HepG2 (cell line): ENCODE results near the gene SAMD9. TPM values are rescaled to one million over a fixed set of nuclear protein-coding genes. Genes with fewer than 3 reads are reported as not detected.
"Not testable (repeated sequence)": the region's sequence is repeated elsewhere in the genome, so short reads cannot be mapped to it uniquely, and the experiment has no call there.

Experiments
- ATAC-seq: fragments of 200-7000 bp; cut with Tn5 transposase; 3 replicates; pipeline ENCODE4 v1.9.1; 2020; ENCODE audit warnings: mild to moderate bottlenecking, moderate library complexity
- BruUV-seq: library from RNA; stranded (reverse); fragments of 400-500 nt; replicated peaks from 2 replicates; lab custom pipeline; 2021; lab: Mats Ljungman, UMichigan
- CTCF ChIA-PET: fragments of 300-600 bp; formaldehyde crosslinking; extraction: SDS; loops from one replicate; lab custom pipeline; 2021; ENCODE audit warnings: low total read pairs, inconsistent platforms, low intra/inter-chr PET ratio; lab: Yijun Ruan, JAX
- POLR2A ChIA-PET: fragments of 350-600 bp; sonication (Branson Sonifier 250); formaldehyde crosslinking; loops from one replicate; lab custom pipeline; 2020; ENCODE audit warnings: antibody characterized with exemption, inconsistent platforms; lab: Yijun Ruan, JAX
- DNase-seq: peaks from one replicate; pipeline ENCODE4 v3.0.0-alpha.2; 2015; ENCODE audit warnings: low spot score
- FAIRE-seq: peaks from 3 replicates; lab custom pipeline; 2011; peaks lifted over from hg19 to GRCh38; lab: Jason Lieb, UNC
- H2AFZ ChIP-seq: one replicate; pipeline ENCODE4 v1.6.1; 2011; ENCODE audit warnings: low read length, inconsistent platforms
- H3K27ac ChIP-seq: fragments of 300-600 bp; 3 replicates; pipeline ENCODE4 v1.8.0; 2011; ENCODE audit warnings: mixed run types, mild to moderate bottlenecking, mixed read lengths, low read length, inconsistent platforms; ENCODE audit not compliant: insufficient read depth; ENCODE audit errors: extremely low read length
- H3K27me3 ChIP-seq, 2 experiments: fragments of 200-600 bp in 1 of 2; 2 replicates in 1 of 2; 3 replicates in 1 of 2; pipeline versions ENCODE4 v1.6.0 to v1.8.0; 2011; ENCODE audit warnings: low read length in 2 of 2, mild to moderate bottlenecking in 2 of 2, moderate library complexity in 2 of 2, inconsistent platforms in 1 of 2; ENCODE audit not compliant: insufficient read depth in 2 of 2, control insufficient read depth in 1 of 2
- H3K36me3 ChIP-seq, 2 experiments: fragments of 200-600 bp in 1 of 2; replicated peaks in 1 of 2; 2 replicates in 1 of 2; 3 replicates in 1 of 2; pipeline versions ENCODE4 v1.5.1 to v1.8.0; 2011; ENCODE audit warnings: low read length in 2 of 2, inconsistent platforms in 1 of 2; ENCODE audit not compliant: insufficient read depth in 2 of 2, control insufficient read depth in 1 of 2
- H3K4me1 ChIP-seq: 2 replicates; pipeline ENCODE4 v1.5.1; 2012; ENCODE audit warnings: low read length, inconsistent platforms; ENCODE audit not compliant: insufficient read depth
- H3K4me2 ChIP-seq: 2 replicates; pipeline ENCODE4 v1.6.0; 2011; ENCODE audit warnings: low read depth, low read length, inconsistent platforms
- H3K4me3 ChIP-seq, 3 experiments: fragments of 200-600 bp in 1 of 3; sonication (generic), shearing (Covaris generic) in 1 of 3; replicated peaks in 1 of 3; 2 replicates each; pipeline ENCODE4 v1.5.1; 2011 to 2016; ENCODE audit warnings: low read length in 3 of 3, inconsistent platforms in 2 of 3, low read depth in 2 of 3, mild to moderate bottlenecking in 2 of 3, control low read depth in 1 of 3, mixed read lengths in 1 of 3; ENCODE audit not compliant: insufficient read depth in 1 of 3
- H3K79me2 ChIP-seq: one replicate; pipeline ENCODE4 v1.6.1; 2011; ENCODE audit warnings: low read length, inconsistent platforms; ENCODE audit not compliant: insufficient read depth
- H3K9ac ChIP-seq: 2 replicates; pipeline ENCODE4 v1.6.0; 2011; ENCODE audit warnings: mild to moderate bottlenecking, low read depth, low read length, inconsistent platforms; ENCODE audit not compliant: insufficient read depth
- H3K9me3 ChIP-seq: 2 replicates; pipeline ENCODE4 v1.5.1; 2012; ENCODE audit warnings: mild to moderate bottlenecking, low read length
- H4K20me1 ChIP-seq: 2 replicates; pipeline ENCODE4 v1.6.0; 2011; ENCODE audit warnings: inconsistent platforms, mild to moderate bottlenecking, low read length, moderate library complexity; ENCODE audit not compliant: insufficient read depth
- ATF7 ChIP-seq, 2 experiments: fragments of 450-650 bp in 1 of 2; sonication (generic) in 1 of 2; formaldehyde crosslinking in 1 of 2; IDR thresholded peaks; 2 replicates each; pipeline versions ENCODE4 v1.4.0 to v1.6.1; 2016 to 2020; ENCODE audit warnings: antibody characterized with exemption in 1 of 2, mild to moderate bottlenecking in 1 of 2, missing genetic modification reagents in 1 of 2
- CEBPB ChIP-seq: IDR thresholded peaks from 2 replicates; pipeline ENCODE4 v1.6.1; 2011; ENCODE audit warnings: low read depth, low read length, improper control_type of control experiment, borderline replicate concordance
- ZNF343 ChIP-seq: sonication (generic); formaldehyde crosslinking; IDR thresholded peaks from 2 replicates; pipeline ENCODE4 v1.4.0; 2020; ENCODE audit warnings: mild to moderate bottlenecking, missing genetic modification reagents
- WGBS: methylation state at CpG from one replicate; pipeline ENCODE4 v1.1.6; 2017; ENCODE audit warnings: low lambda C conversion rate; 5-methylcytosine and 5-hydroxymethylcytosine counted together
- in situ Hi-C: cut with HindIII; loops from 2 replicates; pipeline ENCODE4 v1.10.0; 2017; ENCODE audit warnings: low pct_unique_long_range_greater_than_20kb; ENCODE audit not compliant: extremely low pct_ligation_motif_present
- intact Hi-C: fragments of 100-400 bp; cut with micrococcal nuclease; formaldehyde crosslinking; loops from one replicate; pipeline ENCODE4 v1.10.0; 2022; ENCODE audit not compliant: unreplicated experiment
- polyA plus RNA-seq, 8 experiments: library from polyadenylated mRNA; depleted of rRNA in 3 of 8; stranded (reverse) in 7 of 8; unstranded in 1 of 8; fragments of >200 nt; fragmentation: Illumina TruSeq in 4 of 8; extraction: Trizol in 4 of 8; gene quantifications; 2 replicates each; pipeline versions ENCODE4 v1.2.1 to v1.2.3, GENCODE V29; 2011 to 2016; ENCODE audit warnings: low read depth in 4 of 8, missing spikeins in 1 of 8, mixed read lengths in 1 of 8; ENCODE audit not compliant: insufficient read depth in 1 of 8
- total RNA-seq, 5 experiments: library from RNA; depleted of rRNA; stranded (reverse); fragments of >200 nt; fragmentation: Illumina TruSeq; extraction: Trizol; gene quantifications; 2 replicates each; pipeline ENCODE4 v1.2.3, GENCODE V29; 2016; ENCODE audit warnings: low read depth in 1 of 5
- TF ChIP-seq, protein P1 (sequence below): sonication (generic); formaldehyde crosslinking; IDR thresholded peaks from 2 replicates; pipeline ENCODE4 v1.4.0; 2020; ENCODE audit warnings: mild to moderate bottlenecking, missing genetic modification reagents

The SAMD9 gene
- total and polyA plus RNA-seq, 2 of the 13 experiments (the other 11 are each of a cell fraction or from before 2014, with no cell fraction given) = 0.08 to 1.5 TPM

DNA sequence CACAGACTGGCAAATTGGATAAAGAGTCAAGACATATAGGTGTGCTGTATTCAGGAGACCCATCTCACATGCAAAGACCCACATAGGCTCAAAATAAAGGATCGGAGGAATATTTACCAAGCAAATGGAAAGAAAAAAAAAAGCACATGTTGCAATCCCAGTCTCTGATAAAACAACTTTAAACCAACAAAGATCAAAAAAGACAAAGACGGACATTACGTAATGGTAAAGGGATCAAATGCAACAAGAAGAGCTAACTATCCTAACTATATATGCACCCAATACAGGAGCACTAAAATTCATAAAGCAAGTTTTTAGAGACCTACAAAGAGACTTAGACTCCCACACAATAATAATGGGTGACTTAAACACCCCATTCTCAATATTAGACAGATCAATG, 5.8 kb upstream of the SAMD9 start:
- BruUV-seq; H3K4me2 ChIP-seq; H4K20me1 ChIP-seq; ATAC-seq; CTCF ChIA-PET; H3K4me3 ChIP-seq; H3K27me3 ChIP-seq; H3K4me1 ChIP-seq; FAIRE-seq; H3K36me3 ChIP-seq; H2AFZ ChIP-seq; H3K9me3 ChIP-seq; H3K79me2 ChIP-seq; in situ Hi-C loops; POLR2A ChIA-PET; intact Hi-C loops; H3K9ac ChIP-seq; H3K27ac ChIP-seq; TF ChIP-seq ATF7 (CRISPR knock-in tag; IDR thresholded peaks at IDR 0.05): not testable (repeated sequence)
- TF ChIP-seq ATF7 (IDR thresholded peaks at IDR 0.05) = peak; percentile 53; the same call in 1 of the 2 replicates
- TF ChIP-seq CEBPB = peak; percentile 50
- 5% methylated on average over 3 of the region's 3 CpGs for WGBS
- DNase-seq = peak; percentile 5

DNA sequence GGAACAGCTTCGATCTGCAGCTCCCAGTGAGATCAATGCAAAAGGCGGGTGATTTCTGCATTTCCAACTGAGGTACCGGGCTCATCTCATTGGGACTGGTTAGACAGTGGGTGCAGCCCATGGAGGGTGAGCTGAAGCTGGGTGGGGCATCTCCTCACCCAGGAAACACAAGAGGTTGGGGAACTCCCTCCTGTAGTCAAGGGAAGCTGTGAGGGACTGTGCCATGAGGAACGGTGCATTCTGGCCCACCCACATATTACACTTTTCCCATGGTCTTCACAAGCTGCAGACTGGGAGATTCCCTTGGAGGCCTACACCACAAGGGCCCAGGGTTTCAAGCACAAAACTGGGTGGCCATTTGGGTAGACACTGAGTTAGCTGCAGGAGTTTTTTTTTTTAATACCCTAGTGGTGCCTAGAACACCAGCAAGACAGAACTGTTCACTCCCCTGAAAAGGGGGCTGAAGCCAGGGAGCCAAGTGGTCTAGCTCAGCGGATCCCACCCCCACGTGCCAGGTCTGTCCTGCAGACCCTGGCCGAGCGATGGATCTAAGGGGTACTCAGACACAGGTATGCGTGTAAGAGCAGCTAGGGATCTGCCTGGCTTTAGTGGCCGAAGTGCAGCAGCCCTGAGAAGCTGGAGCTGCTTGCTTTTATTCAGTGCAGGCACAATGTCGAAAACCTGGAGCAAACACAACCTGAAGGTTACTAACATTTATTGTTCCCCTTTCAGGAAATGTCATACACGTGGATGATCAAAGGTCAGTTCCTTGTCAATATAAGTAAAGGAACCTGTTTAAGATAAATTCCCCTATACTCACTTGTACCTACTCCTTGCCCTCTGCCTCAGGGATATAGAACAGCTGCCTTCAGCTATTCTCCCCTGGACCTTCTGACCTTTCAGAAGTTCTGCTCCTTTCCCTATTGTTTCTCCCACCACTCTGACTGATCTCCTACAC, 3.1 kb upstream of the SAMD9 start:
- ATAC-seq = no peak
- H3K4me1 ChIP-seq = peaks cover 10% of the 10 kb centered on the region
- H3K4me3 ChIP-seq = no peak overlapping the region
- intact Hi-C loops (no loop called here), in situ Hi-C loops (no loop called here)
- no peaks in the 10 kb centered on the region for H3K36me3 ChIP-seq
- BruUV-seq = no TSS peak
- H3K27me3 ChIP-seq = no peaks in the 10 kb centered on the region
- no peaks in the 10 kb centered on the region for H3K79me2 ChIP-seq
- POLR2A ChIA-PET = no interaction called here
- FAIRE-seq = no peak
- H3K4me2 ChIP-seq = no peak overlapping the region
- TF ChIP-seq ZNF343 (CRISPR knock-in tag) = peak; percentile 92
- TF ChIP-seq, protein P1, sequence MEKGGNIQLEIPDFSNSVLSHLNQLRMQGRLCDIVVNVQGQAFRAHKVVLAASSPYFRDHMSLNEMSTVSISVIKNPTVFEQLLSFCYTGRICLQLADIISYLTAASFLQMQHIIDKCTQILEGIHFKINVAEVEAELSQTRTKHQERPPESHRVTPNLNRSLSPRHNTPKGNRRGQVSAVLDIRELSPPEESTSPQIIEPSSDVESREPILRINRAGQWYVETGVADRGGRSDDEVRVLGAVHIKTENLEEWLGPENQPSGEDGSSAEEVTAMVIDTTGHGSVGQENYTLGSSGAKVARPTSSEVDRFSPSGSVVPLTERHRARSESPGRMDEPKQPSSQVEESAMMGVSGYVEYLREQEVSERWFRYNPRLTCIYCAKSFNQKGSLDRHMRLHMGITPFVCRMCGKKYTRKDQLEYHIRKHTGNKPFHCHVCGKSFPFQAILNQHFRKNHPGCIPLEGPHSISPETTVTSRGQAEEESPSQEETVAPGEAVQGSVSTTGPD = no peak
- TF ChIP-seq, all 625 proteins: peak for 1
- Histone ChIP-seq H3K27ac (no peak overlapping the region), H3K9me3 (no peaks in the 10 kb centered on the region), H4K20me1 (no peaks in the 10 kb centered on the region), H2AFZ (no peak overlapping the region), H3K9ac (no peak overlapping the region)
- WGBS = 30% methylated on average over 10 of the region's 12 CpGs
- CTCF ChIA-PET = no interaction called here
- no peak for DNase-seq
